Heart left ventricle (tissue), 16 donors: ENCODE results near the gene SEL1L2. TPM values are rescaled to one million over a fixed set of nuclear protein-coding genes. Genes with fewer than 3 reads are reported as not detected.

Experiments
- ATAC-seq, 4 donors: fragments of 200-7000 bp; cut with Tn5 transposase; one replicate each; pipeline ENCODE4 v1.9.1; 2020 to 2022; ENCODE audit warnings: moderate library complexity in 4 of 4, mild to moderate bottlenecking in 3 of 4, moderate number of reproducible peaks in 1 of 4
- DNase-seq, 5 donors: peaks; one replicate each; pipeline ENCODE4 v3.0.0-alpha.2; 2020
- H3K27ac ChIP-seq, 12 donors: fragments of 200-600 bp; sonication (generic) in 4 of 12; one replicate each; pipeline versions ENCODE4 v1.5.0 to v1.8.0; 2016 to 2022; ENCODE audit warnings: mild to moderate bottlenecking in 2 of 12
- H3K27me3 ChIP-seq, 9 donors: fragments of 200-600 bp; sonication (generic) in 2 of 9; one replicate each; pipeline versions ENCODE4 v1.5.1 to v1.8.0; 2016 to 2022; ENCODE audit warnings: mild to moderate bottlenecking in 3 of 9
- H3K36me3 ChIP-seq, 9 donors: fragments of 200-600 bp; sonication (generic) in 2 of 9; one replicate each; pipeline versions ENCODE4 v1.5.0 to v1.8.0; 2018 to 2022; ENCODE audit warnings: mild to moderate bottlenecking in 2 of 9
- H3K4me1 ChIP-seq, 12 donors: fragments of 200-600 bp; sonication (generic) in 4 of 12; one replicate each; pipeline versions ENCODE4 v1.5.0 to v1.8.0; 2016 to 2022; ENCODE audit warnings: mild to moderate bottlenecking in 3 of 12
- H3K4me3 ChIP-seq, 12 donors: fragments of 200-600 bp; sonication (generic) in 4 of 12; one replicate each; pipeline versions ENCODE4 v1.5.0 to v1.8.0; 2017 to 2022; ENCODE audit warnings: mild to moderate bottlenecking in 9 of 12, moderate library complexity in 4 of 12
- H3K9me3 ChIP-seq, 12 donors: fragments of 200-600 bp; sonication (generic) in 4 of 12; one replicate each; pipeline versions ENCODE4 v1.5.0 to v1.8.0; 2016 to 2022; ENCODE audit warnings: mild to moderate bottlenecking in 1 of 12
- POLR2A ChIP-seq, 2 donors: fragments of 450-650 bp; IDR thresholded peaks; one replicate each; pipeline ENCODE4 v1.6.1; 2017; ENCODE audit warnings: antibody characterized with exemption in 2 of 2, mild to moderate bottlenecking in 2 of 2, moderate library complexity in 2 of 2
- WGBS, 4 donors: extraction: QIAGEN DNeasy Blood & Tissue Kit in 2 of 4; methylation state at CpG; one replicate each; pipeline versions ENCODE4 v1.1.5 to v1.1.7; 2013 to 2018; 5-methylcytosine and 5-hydroxymethylcytosine counted together
- intact Hi-C, 10 donors: fragments of 100-400 bp; cut with DNase I; formaldehyde crosslinking; loops; one replicate each; pipeline versions ENCODE4 v1.11.1 to v1.14.2; 2022
- polyA plus RNA-seq, 2 donors: library from polyadenylated mRNA; stranded (reverse); fragments of 200-250 nt; gene quantifications; one replicate each; pipeline ENCODE4 v1.2.3, GENCODE V29; 2013
- total RNA-seq, 9 donors: library from RNA; depleted of rRNA in 2 of 9; stranded (reverse); fragments of >200 nt in 2 of 9; fragmentation: NEBNext Ultra II Directional in 3 of 9; extraction: Animal tissue kit (Norgen Biotek cat#: 25700) in 3 of 9; gene quantifications; one replicate each; pipeline versions ENCODE4 v1.1.0 to v1.2.4, GENCODE V29; 2016 to 2023
- TF ChIP-seq, protein P1 (sequence below), 12 donors: fragments of 200-600 bp; sonication (generic) in 4 of 12; IDR thresholded peaks; one replicate each; pipeline versions ENCODE4 v1.5.0 to v1.8.0; 2018 to 2022; ENCODE audit warnings: antibody characterized with exemption in 12 of 12, mild to moderate bottlenecking in 5 of 12
- donor health status: ischemic (EF 13 %, LVEDD 7.1; RV severe dilation, severe dysfunction).
- donor health status: healthy with polysubstance abuse.
- donor health status: DM: no; HTN: yes; CAD: no.
- donor health status: DM: no; HTN: no; CAD: no.
- donor health status: ischemic (EF 25% LVEDD 6.9; RV normal size, moderate dysfunction).
- donor health status: ischemic (EF 25% LVEDD 5.7; RV mildly dilated, moderate dysfunction).
- donor health status: healthy.
- donor health status: DM: yes; HTN: yes; CAD: no.
- donor health status: ischemic (EF 35%, LVEDD 5.7; RV mildly dilated, moderate dysfunction).
- donor health status: nonischemic (EF 11% LVEDD 7.7; RV severe dilation, severe dysfunction).
- donor health status: DM: yes; HTN: yes; CAD: no.
- donor health status: PGD.
- donor health status: ischemic (EF 29% LVEDD 5.4; RV normal size, mild dysfunction).
- donor health status: nonischemic (EF 23%, LVEDD 6.1; RV moderate dilation, normal function).

Gene SEL1L2
- total and polyA plus RNA-seq, 11 donors = 0.59 to 10.5 (median 2.5) TPM; not detected in 1

DNA sequence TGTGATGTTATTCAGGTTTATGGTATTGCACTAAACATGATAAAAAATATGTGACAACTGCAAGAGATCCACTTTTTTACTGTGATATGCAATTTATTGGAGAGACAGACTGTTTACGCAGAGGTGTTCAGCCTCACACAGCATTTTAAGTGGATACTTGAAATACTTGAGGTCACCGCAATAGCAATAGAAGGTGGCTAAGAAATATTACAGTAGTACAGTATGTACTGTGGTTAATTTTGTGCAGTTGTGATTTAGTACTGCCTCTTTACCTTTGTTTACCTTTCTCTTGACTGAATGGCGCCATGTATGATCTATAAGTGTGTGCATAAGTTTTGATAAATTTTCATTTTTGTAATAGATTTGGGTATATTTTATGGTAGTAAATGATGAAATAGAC is 22.3 kb upstream of the SEL1L2 start:
- intact Hi-C loops = no loop called here
- H3K27ac ChIP-seq = no peak overlapping the region
- peaks cover 0 to 33% (median 5%) of the 10 kb centered on the region in 12 donors for H3K9me3 ChIP-seq
- WGBS, 4 donors = 87 to 91% (median 88%) methylated on average over 3 of the region's 3 CpGs
- no peak for DNase-seq
- no peaks in the 10 kb centered on the region for H3K27me3 ChIP-seq
- no peaks in the 10 kb centered on the region for H3K4me1 ChIP-seq
- TF ChIP-seq POLR2A (IDR thresholded peaks at IDR 0.05) = no peak
- TF ChIP-seq, protein P1, sequence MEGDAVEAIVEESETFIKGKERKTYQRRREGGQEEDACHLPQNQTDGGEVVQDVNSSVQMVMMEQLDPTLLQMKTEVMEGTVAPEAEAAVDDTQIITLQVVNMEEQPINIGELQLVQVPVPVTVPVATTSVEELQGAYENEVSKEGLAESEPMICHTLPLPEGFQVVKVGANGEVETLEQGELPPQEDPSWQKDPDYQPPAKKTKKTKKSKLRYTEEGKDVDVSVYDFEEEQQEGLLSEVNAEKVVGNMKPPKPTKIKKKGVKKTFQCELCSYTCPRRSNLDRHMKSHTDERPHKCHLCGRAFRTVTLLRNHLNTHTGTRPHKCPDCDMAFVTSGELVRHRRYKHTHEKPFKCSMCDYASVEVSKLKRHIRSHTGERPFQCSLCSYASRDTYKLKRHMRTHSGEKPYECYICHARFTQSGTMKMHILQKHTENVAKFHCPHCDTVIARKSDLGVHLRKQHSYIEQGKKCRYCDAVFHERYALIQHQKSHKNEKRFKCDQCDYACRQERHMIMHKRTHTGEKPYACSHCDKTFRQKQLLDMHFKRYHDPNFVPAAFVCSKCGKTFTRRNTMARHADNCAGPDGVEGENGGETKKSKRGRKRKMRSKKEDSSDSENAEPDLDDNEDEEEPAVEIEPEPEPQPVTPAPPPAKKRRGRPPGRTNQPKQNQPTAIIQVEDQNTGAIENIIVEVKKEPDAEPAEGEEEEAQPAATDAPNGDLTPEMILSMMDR (IDR thresholded peaks at IDR 0.05) = no peak
- no peaks in the 10 kb centered on the region for H3K36me3 ChIP-seq
- ATAC-seq = no peak
- H3K4me3 ChIP-seq = no peak overlapping the region

DNA sequence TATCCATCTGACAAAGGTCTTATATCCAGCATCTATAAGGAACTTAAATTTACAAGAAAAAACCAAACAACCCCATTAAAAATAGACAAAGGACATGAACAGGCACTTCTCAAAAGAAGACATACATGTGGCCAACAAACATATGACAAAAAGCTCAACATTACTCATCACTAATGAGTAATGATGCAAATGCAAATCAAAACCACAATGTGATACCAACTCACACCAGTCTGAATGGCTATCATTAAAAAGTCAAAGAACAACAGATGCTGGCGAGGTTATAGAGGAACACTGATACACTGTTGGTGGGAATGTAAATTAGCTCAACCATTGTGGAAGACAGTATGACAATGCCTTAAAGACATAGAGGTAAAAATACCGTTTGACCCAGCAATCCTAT is 18.8 kb upstream of the SEL1L2 start:
- peaks cover 0 to 31% (median 3%) of the 10 kb centered on the region in 12 donors for H3K9me3 ChIP-seq
- 63 to 79% (median 69%) methylated on average over 2 of the region's 2 CpGs for WGBS, 4 donors
- intact Hi-C loops = no loop called here

DNA sequence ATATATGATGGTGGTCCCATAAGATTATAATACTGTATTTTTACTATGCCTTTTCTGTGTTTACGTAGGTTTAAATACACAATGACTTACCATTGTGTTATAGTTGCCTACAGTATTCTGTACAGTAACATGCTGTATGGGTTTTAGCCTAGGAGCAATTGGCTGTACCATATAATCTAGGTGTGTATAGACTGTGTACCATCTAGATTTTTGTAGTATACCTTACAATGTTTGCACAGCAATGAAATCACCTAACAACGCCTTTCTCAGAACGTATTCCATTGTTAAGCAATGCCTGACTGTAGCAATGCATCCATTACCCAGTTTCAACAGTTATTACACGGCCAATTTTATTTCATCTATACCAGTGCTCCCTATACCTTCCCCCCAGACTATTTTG is 15.6 kb upstream of the SEL1L2 start:
- WGBS, 4 donors = 89 to 95% (median 92%) methylated on average over 4 of the region's 4 CpGs
- H3K27ac ChIP-seq = no peak overlapping the region
- no peaks in the 10 kb centered on the region for H3K4me1 ChIP-seq
- DNase-seq (no peak), ATAC-seq (no peak)
- H3K36me3 ChIP-seq = no peaks in the 10 kb centered on the region
- intact Hi-C loops = no loop called here
- TF ChIP-seq, protein P1 (IDR thresholded peaks at IDR 0.05) = no peak
- no peak for TF ChIP-seq POLR2A (IDR thresholded peaks at IDR 0.05)
- H3K4me3 ChIP-seq = no peak overlapping the region
- H3K27me3 ChIP-seq = no peaks in the 10 kb centered on the region
- H3K9me3 ChIP-seq = peaks cover 0 to 12% (median 0%) of the 10 kb centered on the region in 12 donors

More for the DNA sequence above, 18.8 kb upstream of the SEL1L2 start:
- no peak for TF ChIP-seq POLR2A (IDR thresholded peaks at IDR 0.05)
- TF ChIP-seq, protein P1 (IDR thresholded peaks at IDR 0.05) = no peak
- H3K27ac ChIP-seq = no peak overlapping the region
- DNase-seq (no peak), ATAC-seq (no peak)
- H3K36me3 ChIP-seq = no peaks in the 10 kb centered on the region
- H3K4me3 ChIP-seq = no peak overlapping the region
- no peaks in the 10 kb centered on the region for H3K4me1 ChIP-seq
- H3K27me3 ChIP-seq = no peaks in the 10 kb centered on the region

DNA sequence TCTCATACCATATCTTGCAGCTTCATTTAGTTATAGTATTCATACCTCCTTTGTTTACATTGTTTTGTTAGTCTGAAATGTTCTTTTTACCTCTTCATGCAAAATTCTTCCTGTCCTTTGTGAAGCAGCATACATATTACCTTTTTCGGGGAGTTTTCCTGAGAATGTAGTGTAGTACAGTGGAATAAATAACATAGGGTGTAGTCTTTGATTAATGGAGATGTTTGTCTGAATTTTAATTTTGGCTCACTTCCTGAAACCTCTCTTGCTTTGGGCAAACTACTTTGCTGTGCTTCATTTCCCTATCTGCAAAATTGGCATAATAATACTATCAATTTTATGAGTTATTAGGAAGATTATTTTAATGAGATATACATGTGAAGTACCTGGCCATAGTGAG is 10.5 kb upstream of the SEL1L2 start:
- no peak overlapping the region for H3K4me3 ChIP-seq
- WGBS, 4 donors = 89 to 94% (median 93%) methylated on average over 1 of the region's 1 CpG
- intact Hi-C loops = no loop called here
- DNase-seq (no peak), ATAC-seq (no peak)
- H3K27ac ChIP-seq = no peak overlapping the region
- peaks cover 0 to 5% (median 0%) of the 10 kb centered on the region in 12 donors for H3K4me1 ChIP-seq
- peaks cover 0 to 10% (median 0%) of the 10 kb centered on the region in 9 donors for H3K27me3 ChIP-seq
- TF ChIP-seq, protein P1 (IDR thresholded peaks at IDR 0.05) = no peak
- TF ChIP-seq POLR2A (IDR thresholded peaks at IDR 0.05) = no peak
- H3K36me3 ChIP-seq = no peaks in the 10 kb centered on the region
- H3K9me3 ChIP-seq = no peaks in the 10 kb centered on the region
